Natural killer cell treated with Interleukin-12 subunit alpha and Interleukin-12 subunit beta and Interleukin-15 and Interleukin-18, amount 100 ng/mL, for 72 hours (primary cell): Measurements from ENCODE around the gene CHORDC1. TPM values are rescaled to one million over a fixed set of nuclear protein-coding genes. Genes with fewer than 3 reads are reported as not detected.
"Not testable (repeated sequence)": the region's sequence is repeated elsewhere in the genome, so short reads cannot be mapped to it uniquely, and the experiment has no call there.

Experiments used
- ATAC-seq, 2 donors: fragments of 150-1000 bp; cut with Tn5 transposase in 1 of 2; sonication (Bioruptor Pico), chemical (Tn5 transposase) in 1 of 2; 2 replicates each; pipeline ENCODE4 v1.10.0; 2021
- DNase-seq: peaks from one replicate; pipeline ENCODE4 v3.0.0; 2022; ENCODE audit warnings: low spot score
- H3K27ac Mint-ChIP-seq, 2 donors: 1 replicate in 1 of 2; 2 replicates in 1 of 2; pipeline ENCODE4 v1.8.0; 2022; ENCODE audit warnings: mixed read lengths in 2 of 2, mild to moderate bottlenecking in 1 of 2, moderate library complexity in 1 of 2
- H3K27me3 Mint-ChIP-seq, 2 donors: 1 replicate in 1 of 2; 2 replicates in 1 of 2; pipeline ENCODE4 v1.8.0; 2022; ENCODE audit warnings: mixed read lengths in 2 of 2
- H3K36me3 Mint-ChIP-seq: one replicate; pipeline ENCODE4 v1.8.0; 2022; ENCODE audit warnings: mixed read lengths
- H3K4me1 Mint-ChIP-seq, 2 donors: 1 replicate in 1 of 2; 2 replicates in 1 of 2; pipeline ENCODE4 v1.8.0; 2022; ENCODE audit warnings: low read depth in 2 of 2, mixed read lengths in 2 of 2, mild to moderate bottlenecking in 1 of 2
- H3K4me3 Mint-ChIP-seq: one replicate; pipeline ENCODE4 v1.8.0; 2022; ENCODE audit warnings: mixed read lengths
- H3K9me3 Mint-ChIP-seq: 2 replicates; pipeline ENCODE4 v1.8.0; 2022; ENCODE audit warnings: mixed read lengths
- total RNA-seq, 2 donors: library from RNA; stranded (reverse); gene quantifications; one replicate each; pipeline ENCODE4 v1.2.3, GENCODE V29; 2022

CHORDC1 gene
- 100 to 1,000 TPM in 1 of 2 donors, 10 to 100 TPM in 1; 69.0 to 103 TPM for total RNA-seq

- ATAC-seq (peak; percentile 98), DNase-seq (peak; percentile 96)
- peaks cover 22% of the 10 kb centered on the region for H3K36me3 Mint-ChIP-seq
- H3K9me3 Mint-ChIP-seq: no peaks in the 10 kb centered on the region
- no peaks in the 10 kb centered on the region for H3K27me3 Mint-ChIP-seq
- peak within 1 kb of the TSS; percentile 97 for H3K4me3 Mint-ChIP-seq
- H3K27ac Mint-ChIP-seq: peak within 1 kb of the TSS; percentile 96 to 98
- peaks cover 38 to 46% of the 10 kb centered on the region in 2 donors for H3K4me1 Mint-ChIP-seq
Observed at GRCh38 chr11:90222459-90223247, at the start of gene CHORDC1. TSS of gene CHORDC1 (minus strand) at chr11:90223049. CDS start at chr11:90222954, 95 bp downstream.

DNA sequence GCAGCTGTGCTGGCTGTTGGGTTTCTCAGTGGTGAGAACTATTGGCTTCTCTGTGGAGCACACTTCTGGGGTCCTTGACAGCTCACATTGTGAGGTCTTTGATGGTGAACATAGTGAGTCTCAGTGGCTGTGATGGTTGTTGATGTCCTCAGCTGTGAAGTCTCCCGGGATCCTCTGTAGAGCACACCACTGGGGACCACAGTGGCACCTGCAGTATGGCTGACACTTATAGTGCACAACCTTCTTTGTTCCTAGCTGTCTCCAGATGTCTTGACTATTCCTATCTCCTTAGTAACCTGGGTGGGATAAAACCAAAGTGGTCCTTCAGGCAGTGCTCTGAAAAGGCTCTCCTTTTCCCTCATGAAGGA lies 34.3 kb upstream of the CHORDC1 start:
- H3K36me3 Mint-ChIP-seq: no peaks in the 10 kb centered on the region
- ATAC-seq (no peak), DNase-seq (no peak)
- no peaks in the 10 kb centered on the region for H3K9me3 Mint-ChIP-seq
- H3K4me1 Mint-ChIP-seq: no peaks in the 10 kb centered on the region
- H3K27ac Mint-ChIP-seq: no peak overlapping the region
- peaks cover 13 to 18% of the 10 kb centered on the region in 2 donors for H3K27me3 Mint-ChIP-seq
- no peak overlapping the region for H3K4me3 Mint-ChIP-seq

DNA sequence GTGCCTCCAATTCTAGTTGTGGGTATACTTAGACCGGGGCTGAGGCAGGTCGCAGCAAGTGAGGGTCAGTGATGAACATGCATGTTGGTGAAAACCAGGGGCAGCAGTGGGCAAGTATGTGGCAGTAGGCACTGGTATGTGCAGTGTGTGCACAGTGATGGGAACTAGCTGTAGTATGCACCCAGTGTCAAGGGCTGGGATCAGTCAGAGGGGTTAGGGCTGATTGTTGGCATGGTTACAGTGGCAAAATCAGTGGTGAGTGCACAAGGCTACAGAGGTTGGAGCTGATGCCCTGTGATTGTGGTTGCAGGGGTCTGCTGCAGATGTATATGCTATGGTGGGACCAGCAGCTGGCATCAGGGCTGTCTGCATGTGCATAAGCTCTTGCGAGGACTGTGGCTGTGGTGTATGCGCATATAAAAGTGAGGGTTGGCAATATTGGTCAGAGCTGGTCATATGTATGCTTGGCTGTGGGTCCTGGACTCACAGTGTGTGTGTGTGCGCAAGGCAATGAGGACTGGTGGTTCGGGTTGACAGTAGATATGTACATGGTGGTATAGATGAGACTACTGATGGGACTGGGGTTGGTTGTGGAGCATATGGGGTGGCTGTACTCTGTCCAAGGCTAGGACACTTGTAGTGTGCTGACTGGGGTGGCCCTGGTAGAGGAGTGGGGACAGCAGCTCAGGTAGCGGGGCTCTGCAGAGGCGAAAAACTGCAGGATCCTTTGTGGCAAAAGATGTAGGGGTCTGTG lies 33.7 kb upstream of the CHORDC1 start:
- Mint-ChIP-seq H3K36me3 (no peaks in the 10 kb centered on the region), H3K4me3 (no peak overlapping the region), H3K4me1 (no peaks in the 10 kb centered on the region), H3K27me3 (peaks cover 13 to 18% of the 10 kb centered on the region in 2 donors), H3K9me3 (no peaks in the 10 kb centered on the region), H3K27ac (no peak overlapping the region)
- DNase-seq (no peak), ATAC-seq (peak; percentile 61 to 69)

DNA sequence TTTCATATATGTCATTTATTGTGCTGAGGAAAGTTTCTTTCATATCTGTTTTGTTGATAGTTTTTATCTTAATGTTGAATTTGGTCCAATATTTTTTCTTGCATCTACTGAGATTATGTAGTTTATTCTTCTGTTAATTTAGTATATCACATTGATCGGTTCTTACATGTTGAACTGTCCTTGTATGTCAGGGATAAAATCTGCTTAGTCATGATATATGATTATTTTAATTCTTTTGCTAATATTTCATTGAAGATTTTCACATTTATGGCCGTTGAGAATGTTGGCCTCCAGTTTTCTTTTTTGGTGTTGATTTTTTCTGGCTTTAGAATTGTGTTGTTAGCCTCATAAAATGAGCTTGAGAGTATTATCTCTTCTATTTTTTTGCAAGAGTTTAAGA lies 31.2 kb upstream of the CHORDC1 start:
- H3K27me3 Mint-ChIP-seq: peaks cover 13 to 18% of the 10 kb centered on the region in 2 donors
- no peak overlapping the region for H3K27ac Mint-ChIP-seq
- peaks cover 3 to 8% of the 10 kb centered on the region in 2 donors for H3K4me1 Mint-ChIP-seq
- no peak for ATAC-seq
- no peaks in the 10 kb centered on the region for H3K36me3 Mint-ChIP-seq
- no peaks in the 10 kb centered on the region for H3K9me3 Mint-ChIP-seq
- H3K4me3 Mint-ChIP-seq: no peak overlapping the region
- DNase-seq: no peak

DNA sequence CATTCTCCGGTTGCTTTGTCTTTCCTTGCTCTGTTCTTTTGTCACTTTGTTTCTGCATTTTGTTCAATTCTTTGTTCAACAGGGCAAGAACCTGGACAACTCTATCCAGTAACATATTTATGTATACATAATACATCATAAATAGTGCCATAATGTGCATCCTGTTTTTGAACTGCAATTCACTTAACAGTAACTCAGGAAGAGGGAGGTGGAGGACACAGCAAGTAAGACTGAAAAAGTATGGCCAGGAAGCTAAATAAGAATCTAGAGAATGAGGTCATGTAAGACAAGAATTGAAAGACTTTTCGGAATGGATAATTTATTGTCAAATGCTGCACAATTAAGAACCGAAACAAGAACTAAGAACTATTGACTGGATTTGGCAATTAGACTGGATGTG lies 29.2 kb upstream of the CHORDC1 start:
- H3K4me3 Mint-ChIP-seq: no peak overlapping the region
- peaks cover 3 to 8% of the 10 kb centered on the region in 2 donors for H3K4me1 Mint-ChIP-seq
- no peak for ATAC-seq
- H3K36me3 Mint-ChIP-seq: no peaks in the 10 kb centered on the region
- H3K27ac Mint-ChIP-seq: no peak overlapping the region
- peaks cover 13 to 18% of the 10 kb centered on the region in 2 donors for H3K27me3 Mint-ChIP-seq
- DNase-seq: no peak
- H3K9me3 Mint-ChIP-seq: no peaks in the 10 kb centered on the region

DNA sequence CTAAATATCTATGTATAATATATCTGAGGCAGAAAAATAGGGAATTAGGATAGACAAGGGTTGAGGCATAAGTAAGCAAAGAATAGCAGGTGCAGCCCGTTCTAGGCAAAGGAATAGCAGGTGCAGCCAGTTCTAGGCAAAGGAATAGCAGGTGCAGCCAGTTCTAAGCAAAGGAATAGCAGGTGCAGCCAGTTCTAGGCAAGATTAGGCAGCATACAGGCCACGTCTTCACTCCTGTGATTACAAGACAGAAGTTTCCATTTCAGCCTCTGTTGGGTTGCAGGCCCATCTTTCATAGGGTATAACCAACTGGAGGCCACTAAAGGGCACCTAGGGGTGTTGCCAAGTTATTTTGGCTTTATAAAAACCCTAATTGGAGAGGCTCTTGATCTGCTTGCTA lies 28.8 kb upstream of the CHORDC1 start:
- Mint-ChIP-seq H3K27me3 (peaks cover 9 to 13% of the 10 kb centered on the region in 2 donors), H3K27ac (no peak overlapping the region), H3K4me3 (no peak overlapping the region), H3K4me1 (peaks cover 3 to 8% of the 10 kb centered on the region in 2 donors), H3K9me3 (no peaks in the 10 kb centered on the region), H3K36me3 (no peaks in the 10 kb centered on the region)
- ATAC-seq (no peak), DNase-seq (no peak)

- no peaks in the 10 kb centered on the region for H3K9me3 Mint-ChIP-seq
- H3K27ac Mint-ChIP-seq: peak overlapping the region in 1 of 2 donors; percentile 70
- peak overlapping the region; percentile 64 for H3K4me3 Mint-ChIP-seq
- DNase-seq (no peak), ATAC-seq (no peak)
- no peaks in the 10 kb centered on the region for H3K36me3 Mint-ChIP-seq
- H3K27me3 Mint-ChIP-seq: peaks cover 10 to 12% of the 10 kb centered on the region in 2 donors
- H3K4me1 Mint-ChIP-seq: peaks cover 3 to 8% of the 10 kb centered on the region in 2 donors
Observed at GRCh38 chr11:90250970-90251369, 28.1 kb upstream of the CHORDC1 start.

- no peak for ATAC-seq
Observed at GRCh38 chr11:90246468-90246867, 23.6 kb upstream of the CHORDC1 start.

GRCh38 chr11:90243534-90243933 lies 20.7 kb upstream of the CHORDC1 start:
- no peak for ATAC-seq
- DNase-seq: no peak
- no peaks in the 10 kb centered on the region for H3K36me3 Mint-ChIP-seq
- no peaks in the 10 kb centered on the region for H3K9me3 Mint-ChIP-seq
- H3K4me1 Mint-ChIP-seq: no peaks in the 10 kb centered on the region
- no peak overlapping the region for H3K4me3 Mint-ChIP-seq
- H3K27ac Mint-ChIP-seq: no peak overlapping the region
- H3K27me3 Mint-ChIP-seq: peaks cover 15 to 24% of the 10 kb centered on the region in 2 donors

More at GRCh38 chr11:90246468-90246867, 23.6 kb upstream of the CHORDC1 start:
- DNase-seq: no peak
- Mint-ChIP-seq H3K27ac (no peak overlapping the region), H3K9me3 (no peaks in the 10 kb centered on the region), H3K4me1 (peaks cover 3 to 8% of the 10 kb centered on the region in 2 donors), H3K36me3 (no peaks in the 10 kb centered on the region), H3K4me3 (no peak overlapping the region), H3K27me3 (peaks cover 10 to 24% of the 10 kb centered on the region in 2 donors)

DNA sequence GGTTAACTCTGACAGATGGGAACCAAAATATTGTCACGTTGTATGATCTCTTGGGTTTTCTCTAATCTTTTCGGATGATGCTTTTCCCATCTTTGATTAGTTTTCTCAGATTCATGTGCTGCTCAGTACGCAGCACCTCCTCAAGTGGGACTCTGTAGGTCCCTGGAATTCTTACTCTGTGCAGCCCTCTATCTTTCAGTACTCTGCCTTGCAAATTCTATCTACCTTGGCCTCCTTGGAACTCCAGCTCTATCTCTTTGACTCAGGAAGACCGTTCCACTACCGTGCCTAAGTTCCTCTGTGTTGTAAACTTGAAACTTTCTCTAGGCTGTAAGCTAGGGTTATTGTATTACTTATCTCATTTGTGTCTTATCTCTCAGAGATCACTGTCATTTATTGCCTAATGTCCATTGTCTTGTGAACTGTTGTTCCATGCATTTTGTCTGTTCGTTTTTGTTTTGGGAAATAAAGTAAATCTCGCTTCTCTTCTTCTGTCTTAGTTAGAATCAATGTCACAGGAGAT lies 20.1 kb upstream of the CHORDC1 start:
- H3K27ac Mint-ChIP-seq: no peak overlapping the region
- DNase-seq: no peak
- no peak for ATAC-seq
- H3K36me3 Mint-ChIP-seq: no peaks in the 10 kb centered on the region
- H3K27me3 Mint-ChIP-seq: peaks cover 15 to 24% of the 10 kb centered on the region in 2 donors
- no peak overlapping the region for H3K4me3 Mint-ChIP-seq
- H3K4me1 Mint-ChIP-seq: no peaks in the 10 kb centered on the region
- H3K9me3 Mint-ChIP-seq: no peaks in the 10 kb centered on the region

GRCh38 chr11:90241414-90241813 lies 18.6 kb upstream of the CHORDC1 start:
- no peak for ATAC-seq
- no peaks in the 10 kb centered on the region for H3K9me3 Mint-ChIP-seq
- H3K27me3 Mint-ChIP-seq: peaks cover 21 to 33% of the 10 kb centered on the region in 2 donors
- H3K36me3 Mint-ChIP-seq: no peaks in the 10 kb centered on the region
- H3K4me1 Mint-ChIP-seq: no peaks in the 10 kb centered on the region
- no peak overlapping the region for H3K4me3 Mint-ChIP-seq
- no peak for DNase-seq
- no peak overlapping the region for H3K27ac Mint-ChIP-seq

- not testable (repeated sequence) for ATAC-seq, DNase-seq, H3K27ac Mint-ChIP-seq, H3K9me3 Mint-ChIP-seq, H3K4me1 Mint-ChIP-seq, H3K36me3 Mint-ChIP-seq, H3K4me3 Mint-ChIP-seq
- H3K27me3 Mint-ChIP-seq: peaks cover 25 to 39% of the 10 kb centered on the region in 2 donors
Observed at GRCh38 chr11:90239967-90240636, 17.3 kb upstream of the CHORDC1 start.

DNA sequence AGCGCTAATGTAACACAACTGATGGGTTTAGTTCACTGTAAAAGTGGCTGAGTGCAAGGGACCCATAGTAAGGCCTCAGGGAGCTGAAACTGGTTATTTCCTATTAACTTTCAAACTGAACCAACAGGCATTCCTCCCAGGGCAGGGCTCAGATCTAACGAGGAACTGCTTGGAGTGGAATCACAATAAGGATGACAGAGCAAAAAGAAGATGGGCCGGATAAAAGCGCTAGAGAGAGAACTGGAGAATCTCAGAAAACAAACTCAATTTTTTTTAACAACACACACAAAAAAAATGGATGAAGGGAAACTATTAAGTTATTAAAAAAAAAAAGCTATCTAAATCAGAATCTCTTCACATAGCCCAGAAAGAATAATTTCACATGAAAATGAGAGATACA lies 14.2 kb upstream of the CHORDC1 start:
- H3K4me3 Mint-ChIP-seq: no peak overlapping the region
- H3K27ac Mint-ChIP-seq: no peak overlapping the region
- DNase-seq (no peak), ATAC-seq (no peak)
- H3K9me3 Mint-ChIP-seq: no peaks in the 10 kb centered on the region
- H3K27me3 Mint-ChIP-seq: peaks cover 25 to 38% of the 10 kb centered on the region in 2 donors
- no peaks in the 10 kb centered on the region for H3K4me1 Mint-ChIP-seq
- no peaks in the 10 kb centered on the region for H3K36me3 Mint-ChIP-seq
